HG02970 (cell line): Measurements from ENCODE around the gene DAZL.

Experiments
- ATAC-seq: cut with Tn5 transposase; IDR thresholded peaks from one replicate; pipeline ENCODE4 v1.9.1; 2021; ENCODE audit warnings: mild to moderate bottlenecking, moderate library complexity, moderate number of reproducible peaks; ENCODE audit not compliant: unreplicated experiment, low FRiP score

The DAZL gene

DNA sequence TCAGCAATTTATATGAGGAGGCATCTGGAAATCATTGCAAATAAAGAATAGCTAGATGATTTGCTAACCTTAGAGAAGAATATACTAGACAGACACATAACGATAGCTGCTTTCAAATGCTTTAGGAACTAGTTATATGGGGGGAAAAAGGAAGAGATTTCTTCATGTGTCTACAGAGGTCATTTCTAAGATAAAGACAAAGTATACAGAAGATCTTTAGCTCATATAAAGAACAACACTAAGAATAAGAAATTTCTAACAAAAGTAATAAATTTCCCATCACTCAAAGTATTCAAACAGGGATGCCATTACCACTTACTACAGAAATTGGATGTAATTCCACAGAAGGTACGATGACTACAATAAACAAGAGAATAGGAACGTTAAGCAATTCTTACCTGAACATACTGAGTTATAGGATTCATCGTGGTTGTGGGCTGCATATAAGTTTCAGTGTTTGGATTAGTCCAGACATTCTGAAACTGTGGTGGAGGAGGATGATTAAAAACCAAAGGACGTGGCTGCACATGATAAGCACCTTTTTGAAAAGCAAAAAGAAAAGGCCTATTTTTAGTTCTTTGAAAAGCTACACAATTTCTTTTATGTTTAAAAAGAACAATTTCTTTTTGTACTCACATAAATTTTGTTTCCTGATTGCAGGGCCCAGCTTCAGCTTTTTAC lies 8.7 kb downstream of the DAZL start:
- ATAC-seq, result no peak

DNA sequence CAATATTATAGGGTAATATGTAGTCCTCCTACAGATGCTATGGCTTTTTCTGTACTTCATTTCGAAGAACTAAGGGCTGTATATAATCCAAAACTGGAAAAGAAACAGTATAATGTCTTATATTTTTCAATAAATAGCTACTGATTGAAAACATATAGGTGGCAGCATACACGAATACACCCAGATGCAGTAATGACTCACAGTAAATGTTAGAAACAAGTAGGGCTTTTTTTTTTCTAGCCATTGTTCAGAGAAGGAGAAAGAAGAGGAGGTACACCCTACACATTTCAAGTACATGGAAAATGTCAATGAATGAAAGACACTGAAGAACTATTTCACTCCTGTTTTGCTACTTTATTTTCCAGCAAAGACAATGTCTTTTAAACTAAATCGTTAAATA lies 9.4 kb downstream of the DAZL start:
- ATAC-seq, result no peak

DNA sequence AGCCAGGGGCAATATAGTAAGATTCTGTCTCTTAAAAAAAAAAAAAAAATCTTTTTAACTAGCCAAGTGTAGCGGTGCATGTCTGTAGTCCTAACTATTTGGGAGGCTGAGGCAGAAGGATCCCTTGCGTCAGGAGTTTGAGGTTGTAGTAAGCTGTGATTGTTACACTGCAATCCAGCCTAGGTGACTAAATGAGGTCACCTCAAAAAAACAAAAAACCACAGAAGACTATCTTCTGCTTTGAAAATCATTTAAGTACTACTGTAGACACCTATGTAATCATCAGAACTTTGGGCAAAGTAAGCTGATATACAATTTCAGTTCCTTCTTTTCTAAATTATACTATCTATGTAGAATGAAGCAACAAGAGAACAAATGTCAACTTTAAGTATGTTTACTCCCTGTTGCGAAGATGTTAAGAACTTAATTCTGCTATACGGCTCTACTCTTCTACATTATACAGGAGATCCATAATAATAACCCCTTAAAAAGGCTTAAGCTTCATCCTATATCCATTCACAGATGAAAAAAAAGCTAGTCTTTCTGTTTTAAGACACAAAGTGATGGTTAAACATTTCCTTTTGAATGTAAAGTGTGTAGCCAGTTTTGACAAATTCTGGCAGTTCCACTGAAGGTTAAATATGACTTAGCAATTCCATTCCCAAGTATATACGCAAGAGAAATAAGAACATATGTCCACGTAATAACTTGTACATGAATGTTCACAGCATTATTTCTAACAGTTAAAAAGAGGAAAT lies 15.2 kb downstream of the DAZL start:
- peak; percentile 82 for ATAC-seq

DNA sequence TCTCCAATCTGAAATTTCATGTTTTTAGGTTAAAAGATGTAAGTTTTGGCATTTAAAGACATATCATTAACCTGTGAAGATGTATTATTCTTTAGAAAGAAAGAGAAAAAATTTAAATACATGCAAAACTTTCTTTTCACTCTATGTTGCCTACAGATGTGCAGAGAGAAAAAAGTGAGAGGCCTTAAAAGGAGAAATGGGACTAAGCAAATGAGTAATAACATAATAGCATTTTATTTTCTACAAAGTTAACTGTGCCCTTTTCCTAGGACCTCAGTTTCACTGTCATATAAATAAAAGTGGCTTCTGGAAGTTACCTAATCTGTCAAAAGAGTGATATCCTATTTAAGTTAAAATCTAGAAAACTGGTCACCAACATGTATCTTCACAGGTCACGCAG lies 16.1 kb downstream of the DAZL start:
- no peak for ATAC-seq

DNA sequence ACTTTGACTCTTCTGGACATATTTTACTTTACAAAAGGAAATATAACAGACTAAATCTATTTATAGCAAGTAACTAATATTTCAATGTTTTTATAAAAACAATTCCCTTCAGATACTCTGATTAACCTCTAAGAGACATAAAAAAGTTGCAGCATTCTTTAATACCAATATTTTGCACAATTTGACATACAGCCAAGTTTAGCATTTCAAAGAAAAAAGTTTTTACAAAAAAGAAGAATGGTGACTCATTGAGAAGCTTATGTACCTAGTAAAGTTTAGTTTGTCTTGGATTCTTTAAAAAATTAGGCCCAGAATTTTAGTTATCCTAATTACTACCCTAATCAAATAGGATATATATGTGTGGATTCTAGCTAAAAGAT lies 17.6 kb downstream of the DAZL start:
- no peak for ATAC-seq

DNA sequence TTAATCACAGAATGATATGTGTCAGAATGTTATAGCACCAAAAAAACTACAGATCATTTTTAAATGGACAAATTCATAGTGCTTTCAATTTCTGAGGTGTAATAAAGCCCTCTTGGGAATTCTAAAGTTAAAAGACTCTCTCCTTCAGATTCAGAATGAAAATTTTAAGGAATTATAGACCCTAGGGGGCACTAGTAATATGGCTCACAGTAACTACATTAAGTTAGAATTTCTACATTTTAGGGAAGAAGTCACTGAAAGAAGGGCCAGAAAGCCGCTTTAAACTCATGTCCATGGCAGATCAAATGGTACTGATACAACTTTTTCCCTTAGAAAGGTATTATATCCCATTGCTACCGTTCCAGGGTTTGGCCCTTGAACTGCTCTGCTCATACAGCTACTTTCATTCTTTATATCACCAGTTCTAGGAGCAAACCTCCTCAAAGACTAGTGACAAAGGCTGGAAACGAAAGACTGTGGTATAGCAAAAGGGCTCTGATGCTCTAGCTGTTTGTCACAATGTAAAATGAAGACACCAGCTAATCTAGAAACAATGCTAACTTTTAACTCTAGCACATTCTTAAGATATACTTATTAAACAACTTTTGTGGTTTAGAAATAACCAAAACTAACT lies 18.1 kb downstream of the DAZL start:
- ATAC-seq, result no peak

DNA sequence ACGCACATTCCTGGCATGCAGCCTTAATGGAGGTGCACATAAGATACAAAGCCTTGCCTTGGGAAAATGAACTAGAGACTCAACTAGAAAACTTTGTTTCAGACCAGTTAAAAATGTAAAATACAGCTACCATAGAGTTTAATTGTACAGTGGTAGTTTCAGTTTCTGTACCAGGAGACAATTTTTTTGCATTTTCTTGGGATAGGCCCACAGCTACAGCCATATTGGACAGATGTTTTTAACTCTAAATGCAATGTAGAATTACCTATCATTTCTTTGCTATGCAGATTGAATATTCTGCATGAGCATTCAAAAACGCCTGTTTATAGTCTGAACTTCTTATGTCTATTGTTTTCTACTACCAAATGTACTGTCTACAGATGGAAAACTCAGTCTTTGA lies 20.3 kb downstream of the DAZL start:
- ATAC-seq, result no peak

DNA sequence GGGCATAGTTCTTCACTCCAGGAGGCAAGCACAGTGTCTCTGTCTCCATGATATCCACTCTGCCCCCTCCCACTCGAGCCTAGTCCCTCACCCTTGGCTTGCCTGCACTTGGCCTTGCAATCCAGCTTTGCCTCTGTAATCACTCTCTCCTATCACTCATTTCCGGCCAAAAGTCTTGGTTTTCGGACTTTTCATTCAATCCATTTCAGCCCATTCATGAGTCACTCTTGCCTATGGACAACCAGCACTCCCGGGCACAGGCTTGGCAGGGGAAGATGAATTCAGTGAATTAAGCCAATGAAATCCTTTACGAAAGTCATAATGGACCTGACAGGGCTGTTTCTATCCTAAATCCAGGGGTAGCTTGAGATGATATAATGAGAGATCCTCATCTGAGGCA lies 21.7 kb downstream of the DAZL start:
- no peak for ATAC-seq

DNA sequence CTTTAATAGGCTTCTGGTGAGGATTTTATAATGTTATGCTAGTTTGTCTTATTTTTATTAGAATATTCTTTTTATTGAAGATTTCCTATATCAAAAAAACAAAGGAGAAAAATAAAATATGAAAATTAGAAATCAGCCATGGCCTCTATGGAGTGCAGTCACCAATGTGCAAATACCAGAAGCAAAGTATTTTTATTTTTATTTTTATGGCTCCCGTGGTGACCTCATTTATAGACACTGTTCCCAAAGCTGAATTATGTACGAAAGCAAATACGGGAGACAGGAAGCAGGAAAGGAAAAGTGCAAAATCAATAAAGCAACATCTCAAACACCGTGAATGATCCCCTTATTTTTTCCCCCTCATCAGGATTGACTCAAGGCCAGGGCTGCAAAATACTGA lies 35.1 kb downstream of the DAZL start:
- ATAC-seq, result no peak

DNA sequence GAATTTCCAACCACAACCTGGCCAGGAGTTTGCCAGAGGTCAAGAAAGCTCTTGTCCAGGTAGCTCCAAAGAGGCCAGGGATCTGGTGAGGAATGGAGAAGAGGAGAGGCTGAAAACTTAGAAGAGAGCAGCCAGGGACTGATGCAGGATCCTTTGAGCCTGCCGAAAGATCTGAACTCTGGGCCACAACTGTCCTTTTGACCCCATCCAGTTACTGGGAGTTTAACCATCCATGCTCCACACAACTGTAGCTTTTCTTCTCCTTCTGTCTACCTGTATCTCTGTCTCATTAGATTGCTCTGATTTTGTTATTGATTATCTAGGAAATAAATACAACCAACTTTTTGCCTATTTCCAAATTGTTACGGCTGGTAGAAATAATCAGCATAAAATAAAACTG lies 36.7 kb downstream of the DAZL start:
- ATAC-seq, result no peak

DNA sequence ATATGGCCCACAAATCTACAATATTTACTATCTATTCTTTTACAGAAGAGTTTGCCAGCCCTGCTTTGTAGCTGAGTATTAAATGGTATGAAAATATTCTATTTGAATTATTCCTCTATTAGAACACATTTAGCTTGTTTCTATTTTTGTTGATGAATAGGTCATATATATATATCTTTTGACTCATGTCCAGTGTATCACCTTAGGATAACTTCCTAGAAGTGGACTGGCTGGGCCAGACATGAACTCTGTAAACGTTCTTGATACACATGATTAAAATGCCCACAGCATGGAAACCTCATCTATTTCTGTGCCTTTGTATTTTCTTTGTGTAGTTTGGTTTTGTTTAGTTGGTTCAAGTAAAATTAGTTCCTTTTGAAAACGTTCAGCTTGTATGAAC lies 37.1 kb downstream of the DAZL start:
- ATAC-seq, result no peak

DNA sequence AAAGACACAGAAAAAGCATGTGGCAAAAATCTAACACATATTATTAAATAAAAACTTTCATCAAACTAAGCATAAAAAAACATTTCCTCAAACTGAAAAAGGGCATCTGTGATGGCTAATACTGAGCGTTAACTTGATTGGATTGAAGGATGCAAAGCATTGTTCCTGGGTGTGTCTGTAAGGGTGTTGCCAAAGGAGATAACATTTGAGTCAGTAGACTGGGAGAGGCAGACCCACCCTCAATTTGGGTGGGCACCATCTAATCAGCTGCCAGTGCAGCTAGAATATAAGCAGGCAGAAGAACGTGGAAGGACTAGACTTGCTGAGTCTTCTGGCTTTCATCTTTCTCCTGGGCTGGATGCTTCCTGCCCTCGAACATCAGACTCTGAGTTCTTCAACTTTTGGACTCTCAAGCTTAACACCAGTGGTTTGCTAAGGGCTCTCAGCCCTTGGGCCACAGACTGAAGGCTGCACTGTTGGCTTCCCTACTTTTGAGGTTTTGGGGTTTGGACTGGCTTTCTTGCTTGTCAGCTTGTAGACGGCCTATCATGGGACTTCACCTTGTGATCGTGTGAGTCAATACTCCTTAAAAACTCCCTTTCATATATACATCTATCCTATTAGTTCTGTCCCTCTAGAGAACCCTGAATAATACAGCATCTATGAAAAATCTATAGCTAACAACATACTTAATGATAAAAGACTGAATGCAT lies 45.4 kb downstream of the DAZL start:
- ATAC-seq, result no peak

DNA sequence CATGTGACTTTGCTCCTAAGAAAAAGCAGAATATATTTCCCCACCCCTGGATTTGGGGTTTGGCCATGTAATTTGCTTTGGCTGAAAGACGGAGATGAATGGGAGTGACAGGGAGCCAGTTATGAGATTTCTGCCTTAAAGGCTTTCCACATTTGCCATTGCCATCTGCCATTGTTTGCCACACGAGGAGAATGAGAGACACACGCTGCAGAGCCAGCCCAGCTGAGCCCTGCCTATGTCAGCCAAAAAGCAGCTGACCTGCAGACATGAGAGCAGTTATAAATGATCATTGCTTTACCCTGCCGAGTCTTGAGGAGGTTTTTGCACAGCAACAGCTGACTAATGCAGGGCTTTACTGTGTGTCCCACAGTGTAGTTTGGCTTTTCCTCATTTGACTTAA lies 51.1 kb downstream of the DAZL start:
- no peak for ATAC-seq

DNA sequence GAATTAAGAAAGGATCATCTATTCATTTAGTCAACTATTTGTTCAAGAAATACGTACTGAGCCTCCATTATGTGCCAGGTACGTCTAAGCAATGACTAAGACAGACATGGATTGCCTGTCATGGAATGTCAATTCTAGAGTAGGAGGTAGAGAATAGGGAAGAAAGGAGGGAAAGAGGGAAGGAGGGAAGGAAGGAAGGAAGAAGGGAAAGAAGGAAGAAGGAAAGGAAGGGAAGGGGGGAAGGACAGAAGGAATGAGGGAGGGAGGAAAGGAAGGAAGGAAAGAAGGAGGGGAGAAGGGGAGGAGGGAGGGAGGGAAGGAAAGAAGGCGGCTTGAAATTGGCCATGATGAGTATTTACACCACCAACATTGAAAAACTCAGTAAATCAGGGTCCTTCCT lies 52.5 kb downstream of the DAZL start:
- no peak for ATAC-seq

DNA sequence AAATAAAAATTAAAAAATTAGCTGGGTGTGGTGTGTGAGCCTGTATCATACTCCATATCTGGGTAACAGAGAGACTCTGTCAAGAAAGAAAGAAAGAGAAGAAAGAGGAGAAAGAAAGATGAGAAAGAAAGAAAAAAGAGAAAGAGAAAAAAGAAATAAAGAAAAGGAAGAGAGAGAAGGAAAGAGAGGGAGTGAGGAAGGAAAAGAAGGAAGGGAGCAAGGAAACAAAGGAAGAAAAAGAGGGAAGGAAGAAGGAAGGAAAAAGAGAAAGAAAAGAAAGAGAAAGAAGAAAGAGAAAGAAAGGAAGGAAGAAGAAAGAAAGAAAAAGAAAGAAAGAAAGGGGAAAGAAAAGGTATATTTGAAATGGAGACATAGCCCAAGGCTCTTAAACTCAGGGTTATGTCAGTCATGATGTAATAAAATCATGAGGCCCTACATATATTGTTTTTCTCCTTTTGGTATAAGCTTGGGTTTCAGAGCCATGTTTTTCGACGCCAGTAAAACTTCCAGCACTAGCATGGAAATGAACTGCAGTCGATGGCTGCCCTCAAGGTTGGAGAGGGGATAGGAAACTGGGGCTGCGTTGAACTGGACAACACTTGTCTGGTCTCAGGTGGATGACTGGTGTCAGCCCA lies 53.8 kb downstream of the DAZL start:
- ATAC-seq, result no peak

DNA sequence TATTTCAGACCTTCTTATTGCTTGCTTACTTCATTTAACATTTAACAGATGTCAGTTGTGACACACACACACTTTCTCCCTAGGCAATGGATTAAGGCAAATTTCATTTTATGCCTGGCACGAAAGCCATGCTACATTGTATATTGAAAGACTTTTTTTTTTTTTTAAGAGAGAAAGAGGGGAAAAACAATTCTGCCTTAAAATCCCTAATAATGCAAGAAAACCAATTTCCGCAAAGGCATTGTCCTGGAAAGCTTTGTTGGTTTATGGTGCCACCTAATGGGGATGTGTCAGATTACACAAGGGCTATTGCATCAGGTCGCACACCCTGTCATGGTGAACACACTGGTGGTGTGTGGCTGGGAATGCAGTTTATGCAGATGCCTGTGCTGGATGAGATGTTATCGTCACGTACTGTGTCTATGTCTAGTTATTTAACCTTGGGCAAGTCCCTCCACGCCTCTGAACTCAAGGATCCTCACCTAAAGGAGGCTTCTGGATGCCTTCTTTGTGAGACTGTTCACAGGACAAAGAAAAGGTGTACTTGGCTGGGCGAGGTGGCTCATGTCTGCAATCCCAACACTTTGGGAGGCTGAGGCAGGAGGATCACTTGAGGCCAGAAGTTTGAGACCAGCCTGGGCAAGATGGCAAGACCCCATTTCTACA lies 54.4 kb downstream of the DAZL start:
- no peak for ATAC-seq

DNA sequence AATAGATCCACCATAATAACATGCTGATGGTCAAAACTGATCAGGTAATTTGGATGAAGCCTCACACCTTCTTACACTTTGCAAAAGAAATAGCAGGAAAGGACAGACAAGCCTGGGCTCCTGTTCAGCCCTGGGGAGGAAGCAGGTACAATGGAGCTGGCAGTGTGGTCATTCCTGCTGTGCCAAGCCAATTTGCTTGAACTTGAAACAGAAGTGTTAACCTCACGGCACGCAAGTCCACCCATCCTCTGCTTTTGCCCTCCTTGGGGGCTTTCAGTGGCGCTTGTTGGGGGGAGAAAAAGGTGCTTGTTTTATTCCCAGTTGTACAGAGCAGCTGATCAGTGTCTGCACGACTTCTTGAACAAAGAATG lies 54.9 kb downstream of the DAZL start:
- no peak for ATAC-seq

DNA sequence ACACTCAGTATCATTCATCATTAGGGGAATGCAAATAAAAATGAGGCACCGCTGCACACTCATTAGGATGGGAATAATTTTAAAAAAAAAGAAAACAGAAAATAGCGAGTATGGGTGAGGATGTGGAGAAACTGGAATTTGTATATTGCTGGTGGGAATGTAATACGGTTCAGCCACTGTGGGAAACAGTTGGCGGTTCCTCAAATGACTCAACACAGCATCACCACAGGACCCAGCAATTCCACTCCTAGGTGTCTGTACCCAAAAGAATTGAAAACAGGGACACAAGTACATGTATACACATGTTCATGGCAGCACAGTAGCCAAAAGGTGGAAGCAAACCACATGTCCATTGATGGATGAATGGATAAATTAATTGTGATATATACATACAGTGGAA lies 56.5 kb downstream of the DAZL start:
- no peak for ATAC-seq

DNA sequence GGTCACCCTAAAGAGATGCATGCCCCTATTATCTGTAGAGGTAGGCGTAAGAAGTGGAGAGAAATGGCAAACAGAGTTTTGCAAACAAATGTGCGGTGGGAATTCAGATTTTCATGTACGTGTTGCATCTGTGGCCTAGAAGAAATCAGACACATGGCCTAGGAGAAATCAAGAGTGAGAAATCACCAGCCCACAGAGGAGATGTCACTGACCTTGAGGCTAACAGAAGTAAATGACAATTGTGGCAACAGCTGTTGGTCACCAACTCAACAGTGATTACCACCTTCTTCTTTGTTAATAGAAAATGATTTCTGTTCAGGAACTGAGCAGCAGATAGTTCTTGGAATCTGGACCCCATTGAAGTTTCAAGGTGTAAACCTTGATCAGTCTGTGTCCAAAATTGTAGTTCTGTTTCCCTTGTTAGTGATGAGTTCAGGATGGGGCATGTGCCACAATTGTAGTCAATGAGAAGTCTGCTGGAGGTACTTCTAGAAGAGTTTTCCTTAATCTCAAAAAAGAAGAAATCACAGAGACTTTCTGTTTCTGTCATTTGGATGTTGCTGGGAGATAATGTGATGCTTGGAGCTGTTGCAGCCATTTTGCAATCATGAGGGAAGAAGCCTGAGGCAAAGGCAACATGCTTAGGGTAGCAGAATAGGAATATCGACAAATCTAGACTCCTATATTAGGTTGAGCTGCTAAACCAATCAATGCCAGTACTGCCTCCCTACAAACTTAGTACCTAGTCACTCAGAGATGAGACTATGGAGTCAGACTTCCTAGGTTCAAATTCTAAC lies 57.5 kb downstream of the DAZL start:
- ATAC-seq, result no peak
